Jurkat, Clone E6-1 (cell line): ENCODE data around the gene EXT2.

ENCODE experiments used
- DNase-seq: peaks from one replicate; pipeline ENCODE4 v3.0.0-alpha.2; 2011; ENCODE audit warnings: low read depth, low spot score
- H3K4me3 ChIP-seq: 2 replicates; pipeline ENCODE4 v1.5.1; 2011; ENCODE audit warnings: mild to moderate bottlenecking, low read length, control low read depth, moderate library complexity

The EXT2 gene

DNA sequence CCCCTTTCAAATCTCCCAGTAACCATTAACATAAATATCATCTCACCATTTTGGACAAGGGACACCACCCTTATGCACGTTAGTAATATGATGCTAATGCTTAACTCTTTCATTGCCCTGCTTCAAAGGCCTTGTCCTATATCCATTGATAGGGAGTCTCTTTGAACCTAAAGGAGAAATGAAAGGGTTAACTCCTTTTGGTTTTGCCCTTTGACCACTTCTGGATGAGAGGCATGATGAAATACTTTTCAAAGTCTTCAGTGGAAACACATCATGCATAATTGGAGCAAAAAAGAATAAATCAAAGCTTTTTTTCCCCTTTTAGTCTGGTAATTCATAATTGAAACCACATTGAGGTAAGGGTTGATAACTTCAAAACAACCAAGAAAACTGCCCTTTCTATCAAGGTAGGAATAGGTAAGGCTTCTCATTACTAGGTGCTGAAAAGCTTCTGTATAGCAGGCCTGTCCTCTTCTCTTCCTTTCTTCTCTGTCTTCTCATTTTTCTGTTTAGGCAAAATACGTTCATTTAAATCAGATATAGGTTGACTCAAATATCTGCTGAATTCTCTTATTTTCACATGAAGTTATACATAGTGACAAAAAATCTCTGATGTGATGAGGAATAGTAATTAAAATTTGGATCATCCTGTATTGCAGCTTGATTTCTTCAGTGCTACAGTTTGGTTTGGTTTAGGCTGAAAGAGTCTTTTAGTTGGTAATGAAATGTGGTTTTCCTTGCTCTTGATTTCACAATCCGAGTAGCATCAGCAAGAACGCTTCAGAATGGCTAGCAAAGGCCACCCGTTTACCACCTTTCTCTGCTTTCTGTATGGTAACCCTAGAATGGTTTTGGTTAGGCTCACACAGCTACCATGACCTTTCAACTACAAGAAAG lies 94.8 kb downstream of the EXT2 start:
- no peak overlapping the region for H3K4me3 ChIP-seq
- DNase-seq: no peak

GRCh38 chr11:44190883-44191230 lies 95.4 kb downstream of the EXT2 start:
- DNase-seq: no peak
- no peak overlapping the region for H3K4me3 ChIP-seq

- H3K4me3 ChIP-seq: no peak overlapping the region
- DNase-seq: no peak
These were observed 96.0 kb downstream of the EXT2 start for GRCh38 chr11:44191322-44192016.

DNA sequence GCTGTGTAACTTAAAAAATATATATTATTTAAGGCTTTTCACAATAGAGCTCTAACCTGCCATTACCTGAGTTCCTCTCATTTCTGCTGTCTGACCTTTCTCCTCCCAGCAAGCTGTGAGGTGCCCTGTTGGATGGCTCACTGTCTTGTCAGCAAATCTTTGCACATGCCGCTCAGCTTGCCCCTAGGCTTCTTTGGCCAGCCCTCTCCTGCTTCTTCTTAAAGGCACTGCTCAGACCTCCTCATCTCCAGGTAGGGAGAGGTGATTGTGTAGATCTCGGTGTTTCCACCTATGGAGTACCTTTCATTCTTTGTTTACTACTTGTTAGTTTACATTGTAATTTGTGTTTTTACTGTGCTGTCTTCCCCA lies 96.5 kb downstream of the EXT2 start:
- DNase-seq: no peak
- no peak overlapping the region for H3K4me3 ChIP-seq

GRCh38 chr11:44192462-44193100 lies 97.1 kb downstream of the EXT2 start:
- H3K4me3 ChIP-seq: no peak overlapping the region
- no peak for DNase-seq

DNA sequence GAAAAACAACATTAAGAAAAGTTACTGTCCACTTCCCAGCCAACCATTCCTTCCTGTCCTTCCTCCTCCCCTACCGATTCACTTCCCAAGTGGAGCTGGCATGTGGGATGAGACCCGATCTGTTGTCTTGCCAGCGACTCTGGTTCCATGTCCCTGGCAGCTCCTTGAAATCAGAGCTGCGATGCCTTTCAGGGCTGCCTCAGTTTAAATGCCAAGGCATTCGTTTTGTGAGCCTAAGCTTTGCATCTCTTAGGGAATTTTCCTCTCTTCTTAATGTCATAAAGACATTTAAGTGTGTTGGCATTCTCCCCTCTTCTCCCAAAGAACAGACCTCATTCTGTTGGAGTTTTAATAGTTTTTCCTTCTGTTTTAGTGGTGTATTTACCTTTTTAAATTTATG lies 98.4 kb downstream of the EXT2 start:
- DNase-seq: no peak
- H3K4me3 ChIP-seq: no peak overlapping the region

DNA sequence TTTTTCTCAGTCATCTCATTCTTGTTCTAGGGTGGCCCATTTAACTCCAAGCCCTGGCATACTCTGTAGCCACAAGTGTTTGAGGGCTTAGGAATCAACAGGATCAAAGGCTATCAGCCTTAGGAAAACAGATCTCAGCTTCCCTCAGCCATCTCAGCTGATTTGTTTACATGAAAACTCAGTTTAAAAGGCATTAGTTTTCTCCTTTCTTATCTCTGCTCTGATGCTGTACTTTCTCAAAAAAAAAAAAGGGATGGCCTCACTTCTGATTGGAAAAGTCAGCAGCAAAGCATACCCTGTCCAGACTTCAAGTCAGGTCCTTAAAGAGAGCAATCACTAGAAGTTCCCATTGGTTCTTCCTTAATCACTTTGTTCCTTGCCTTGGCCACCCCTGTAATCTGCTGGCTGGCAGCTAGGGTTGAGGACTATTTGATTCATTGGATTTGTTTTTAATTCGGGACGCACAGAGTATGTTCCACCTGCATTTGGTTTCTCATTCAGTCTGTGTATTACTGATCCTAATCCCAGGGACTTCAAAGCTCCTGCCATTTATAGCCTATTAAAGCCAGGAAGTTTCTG lies 102.8 kb downstream of the EXT2 start:
- no peak for DNase-seq
- no peak overlapping the region for H3K4me3 ChIP-seq

DNA sequence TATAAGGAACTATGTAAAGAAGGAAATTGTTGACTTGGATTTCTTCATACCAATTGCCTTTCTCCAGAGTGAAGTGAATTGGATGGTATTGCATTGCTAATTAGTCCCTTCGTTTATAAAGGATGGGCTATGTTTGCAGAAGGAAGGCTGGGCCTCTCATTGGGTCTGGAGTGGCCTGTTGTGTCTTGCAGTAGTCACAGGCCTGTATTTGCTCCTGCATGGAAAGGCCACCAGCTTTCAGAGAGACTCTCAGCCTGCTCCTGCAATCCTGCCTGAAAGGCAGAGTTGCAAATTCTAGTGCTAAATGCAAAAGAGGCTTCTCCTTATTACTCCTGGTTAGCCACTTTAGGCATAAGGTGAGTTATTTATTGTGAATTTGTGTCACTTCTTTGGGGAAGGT lies 103.8 kb downstream of the EXT2 start:
- DNase-seq: no peak
- no peak overlapping the region for H3K4me3 ChIP-seq

- H3K4me3 ChIP-seq: no peak overlapping the region
These were observed 104.3 kb downstream of the EXT2 start for GRCh38 chr11:44199816-44200215.

DNA sequence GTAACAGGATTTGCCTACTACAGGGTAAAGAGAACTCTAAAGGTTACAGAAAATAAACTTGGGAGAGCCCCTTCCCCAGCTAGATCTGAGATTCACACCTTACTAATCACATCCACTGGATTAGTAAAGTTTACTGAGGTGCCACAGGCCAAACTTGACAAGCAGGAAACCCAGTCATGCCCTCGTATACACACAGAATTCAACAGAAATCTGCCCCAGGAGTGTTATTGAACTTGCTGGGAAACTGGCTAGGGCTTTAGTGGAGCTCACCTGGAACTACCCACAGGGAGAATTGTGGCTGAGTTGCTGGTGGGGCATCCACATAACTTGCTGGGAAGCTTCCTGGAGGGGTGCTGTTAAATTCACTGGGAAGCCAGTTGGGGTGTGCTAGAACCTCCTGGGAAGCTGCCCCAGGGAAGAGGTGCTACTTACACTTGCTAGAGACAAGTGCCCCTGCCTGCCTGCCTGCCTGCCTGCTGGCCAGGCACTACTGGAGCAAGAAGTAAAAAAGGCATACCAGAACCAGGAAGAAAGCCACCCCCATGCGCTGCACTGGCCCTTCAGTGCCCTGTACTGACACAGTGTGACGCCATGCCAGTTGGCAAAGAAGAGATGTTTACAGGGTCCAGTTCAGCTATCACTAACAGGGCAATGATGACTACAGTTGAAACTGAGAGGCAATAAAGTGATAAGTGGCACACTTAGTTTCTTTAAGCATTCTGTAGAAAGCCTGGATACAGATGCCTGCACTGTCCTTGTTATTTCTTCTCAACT lies 108.0 kb downstream of the EXT2 start:
- DNase-seq: no peak
- no peak overlapping the region for H3K4me3 ChIP-seq

More at GRCh38 chr11:44199816-44200215, 104.3 kb downstream of the EXT2 start:
- no peak for DNase-seq

- H3K4me3 ChIP-seq: no peak overlapping the region
- DNase-seq: no peak
These were observed 109.9 kb downstream of the EXT2 start for GRCh38 chr11:44205352-44205751.

DNA sequence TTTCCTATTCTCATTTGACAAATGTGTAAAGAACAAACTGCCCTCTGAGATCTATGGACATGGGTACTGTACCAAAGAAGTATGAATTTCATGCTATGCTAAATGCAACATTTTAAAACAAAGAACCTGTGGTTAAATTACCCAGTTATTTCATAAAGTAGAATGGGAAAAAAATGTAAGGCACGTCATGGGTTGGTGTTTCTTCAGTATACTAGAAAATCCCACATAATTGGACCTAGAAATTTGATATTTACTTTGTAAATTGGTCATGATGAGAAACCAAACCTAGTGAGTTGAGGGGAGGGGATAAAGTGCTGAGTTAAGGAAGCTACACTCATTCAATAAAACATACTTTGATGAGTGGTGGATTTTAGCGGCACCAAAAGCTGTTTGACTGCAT lies 110.4 kb downstream of the EXT2 start:
- no peak overlapping the region for H3K4me3 ChIP-seq
- no peak for DNase-seq

- DNase-seq: no peak
- no peak overlapping the region for H3K4me3 ChIP-seq
These were observed 111.8 kb downstream of the EXT2 start for GRCh38 chr11:44207292-44207691.

DNA sequence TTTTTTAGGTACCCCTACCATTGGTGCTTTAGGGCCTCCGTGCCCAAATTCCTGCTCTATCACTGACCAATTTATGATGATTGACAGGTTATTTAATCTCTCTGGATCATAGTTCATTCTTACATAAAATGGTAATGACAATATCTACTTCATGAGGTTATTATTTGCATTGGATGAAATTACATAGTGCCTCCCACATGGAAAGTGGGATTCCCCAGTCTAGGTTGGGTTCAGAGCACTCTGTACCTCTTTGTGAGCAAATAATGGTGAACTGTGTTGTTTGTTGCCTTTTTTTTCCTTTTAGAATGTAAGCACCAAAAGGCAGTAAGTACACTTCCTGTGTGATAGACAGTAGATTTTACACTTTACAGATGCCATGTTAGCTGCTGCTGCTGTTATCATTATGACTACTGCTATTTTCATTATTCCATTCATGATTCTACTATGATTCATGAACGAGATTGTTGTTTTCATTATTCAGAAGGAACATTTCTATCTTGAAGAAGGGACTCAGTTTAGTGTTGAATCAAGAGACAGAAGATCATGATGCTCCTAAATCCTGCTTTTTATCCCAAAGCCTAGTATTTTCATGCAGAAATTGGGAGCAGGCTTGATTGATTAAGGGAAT lies 113.6 kb downstream of the EXT2 start:
- DNase-seq: no peak
- H3K4me3 ChIP-seq: no peak overlapping the region

GRCh38 chr11:44212128-44212527 lies 116.7 kb downstream of the EXT2 start:
- no peak overlapping the region for H3K4me3 ChIP-seq
- DNase-seq: no peak

- no peak for DNase-seq
- no peak overlapping the region for H3K4me3 ChIP-seq
These were observed 117.7 kb downstream of the EXT2 start for GRCh38 chr11:44213148-44213547.

DNA sequence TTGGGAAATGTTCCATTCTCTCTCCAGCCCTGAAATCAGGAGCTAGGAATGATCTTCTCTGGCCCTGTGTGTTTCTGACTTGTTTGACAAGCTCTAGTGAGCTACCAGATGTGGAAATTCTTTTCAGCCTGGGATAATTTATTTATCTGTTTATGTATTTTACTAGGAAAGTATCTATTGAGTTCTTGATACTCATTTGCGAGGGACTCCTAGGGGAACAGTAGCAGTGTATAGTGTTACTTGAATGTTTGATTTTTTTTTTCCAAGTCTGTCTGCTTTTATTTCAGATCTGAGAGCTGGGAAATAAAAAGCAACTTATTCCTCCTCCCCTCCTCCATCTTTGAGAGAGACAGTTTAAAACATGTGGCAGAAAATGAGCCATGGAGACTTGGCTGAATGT lies 122.0 kb downstream of the EXT2 start:
- no peak for DNase-seq
- no peak overlapping the region for H3K4me3 ChIP-seq

DNA sequence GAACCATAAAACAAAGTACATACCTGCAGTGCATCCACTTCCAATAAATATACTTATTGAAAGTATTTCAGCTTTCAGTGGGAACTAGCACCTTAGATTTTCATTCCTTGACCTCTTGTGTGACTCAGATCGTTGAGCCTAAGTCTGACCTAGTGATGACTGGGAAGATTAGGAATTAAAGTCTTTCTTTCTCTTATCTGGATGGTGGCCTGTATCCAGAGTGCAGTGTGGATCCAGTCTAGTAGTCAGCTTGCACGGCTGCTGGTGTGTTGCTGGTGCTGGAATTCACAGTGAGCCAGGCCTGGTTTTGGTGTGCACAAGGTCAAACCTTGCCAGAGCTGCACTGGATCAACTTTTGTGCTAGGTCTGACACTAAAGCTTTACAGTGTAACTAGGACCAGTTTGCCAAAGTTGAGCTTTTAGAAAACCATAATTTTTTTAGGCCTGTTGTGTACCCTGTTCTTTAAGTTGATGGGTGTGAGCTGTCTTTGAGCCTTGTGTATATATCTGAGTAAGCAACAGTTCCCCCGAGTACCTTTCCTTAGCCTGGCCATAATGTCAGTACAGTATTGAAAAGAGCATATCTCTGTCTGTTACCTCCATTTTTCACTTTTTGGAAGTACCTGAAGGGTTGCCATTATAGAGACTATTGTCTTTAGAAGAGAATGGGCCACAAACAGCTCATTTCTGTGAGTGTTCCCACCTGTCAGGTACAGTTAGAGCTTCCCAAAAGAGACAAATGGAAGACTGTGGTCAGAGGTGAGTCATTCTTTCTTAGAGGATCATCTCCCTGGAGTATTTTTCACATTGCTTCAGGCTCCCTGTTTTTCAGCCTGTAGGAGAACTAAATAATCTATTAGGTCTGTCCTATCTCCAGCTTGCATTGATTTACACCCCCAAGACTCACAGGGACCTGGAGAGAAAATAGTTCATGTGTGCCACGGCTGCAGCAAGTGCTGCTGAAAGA lies 124.6 kb downstream of the EXT2 start:
- no peak for DNase-seq
- no peak overlapping the region for H3K4me3 ChIP-seq
